ENCODE measurements around the gene MDM1. TPM values are rescaled to one million over a fixed set of nuclear protein-coding genes. Genes with fewer than 3 reads are reported as not detected.

The MDM1 gene
- total RNA-seq, 1 experiment from 2014 or later = 10.6 TPM

- Histone ChIP-seq H4K5ac (ENCODE audit: insufficient read length, low read depth, low read length) (no peak overlapping the region), H3K4me1 (ENCODE audit: insufficient read depth, low read length) (no peaks in the 10 kb centered on the region), H3K14ac (ENCODE audit: insufficient read depth, low read length) (no peak overlapping the region), H2AFZ (ENCODE audit: low read length) (no peak overlapping the region), H4K91ac (ENCODE audit: insufficient read length, low read depth, low read length) (no peak overlapping the region), H3K18ac (ENCODE audit: insufficient read length, low read depth, low read length) (no peak overlapping the region), H2AK5ac (ENCODE audit: insufficient read length, low read length) (no peak overlapping the region), H3K9me3 (ENCODE audit: control insufficient read depth, low read depth, low read length) (no peaks in the 10 kb centered on the region), H3K4ac (ENCODE audit: low read depth, low read length) (no peak overlapping the region), H3K56ac (ENCODE audit: insufficient read length, low read depth, low read length) (no peak overlapping the region), H3K27me3 (ENCODE audit: insufficient read depth, low read length) (no peaks in the 10 kb centered on the region), H3K9ac (ENCODE audit: extremely low read depth, insufficient read length, low read length) (no peak overlapping the region), H3T11ph (ENCODE audit: low read length) (no peak overlapping the region), H2BK15ac (ENCODE audit: low read depth, low read length) (no peak overlapping the region), H3K23me2 (ENCODE audit: insufficient read length, low read depth, low read length, poor library complexity, severe bottlenecking) (no peaks in the 10 kb centered on the region), H2BK5ac (ENCODE audit: insufficient read length, low read length) (no peak overlapping the region), H3K79me2 (ENCODE audit: insufficient read depth, low read length) (no peaks in the 10 kb centered on the region), H4K20me1 (ENCODE audit: control insufficient read depth, insufficient read depth, insufficient read length) (no peaks in the 10 kb centered on the region), H4K8ac (replicated peaks; ENCODE audit: insufficient read length, low read depth, low read length) (no peak overlapping the region), H2BK12ac (ENCODE audit: insufficient read length, low read depth, low read length) (no peak overlapping the region), H2BK20ac (ENCODE audit: low read depth, low read length, poor library complexity, severe bottlenecking) (no peak overlapping the region), H3K27ac (ENCODE audit: insufficient read length, low read depth, low read length) (no peak overlapping the region), H3K23ac (ENCODE audit: insufficient read length, low read depth, low read length) (no peak overlapping the region), H3K4me2 (ENCODE audit: insufficient read depth, insufficient read length, low read length) (no peak overlapping the region), H2BK120ac (ENCODE audit: low read depth, low read length, poor library complexity, severe bottlenecking) (no peak overlapping the region), H3K79me1 (ENCODE audit: insufficient read depth, low read depth, low read length, poor library complexity, severe bottlenecking) (no peaks in the 10 kb centered on the region)
- Mint-ChIP-seq H3K27me3 (ENCODE audit: low read depth) (no peaks in the 10 kb centered on the region), H3K27ac (no peak overlapping the region; a peak in 1 of 7 replicates), H3K4me3 (no peak overlapping the region), H3K4me1 (peaks cover 2 to 7% of the 10 kb centered on the region in 2 experiments; a peak in 2 of 4 replicates), H3K36me3 (ENCODE audit: insufficient read depth in 1 of 3, low read depth in 3 of 3) (peaks cover 0 to 6% (median 4%) of the 10 kb centered on the region in 3 experiments; a peak in 3 of 7 replicates), H3K9me3 (peaks cover 6 to 7% of the 10 kb centered on the region in 2 experiments)
- no CpG with 5 or more reads among the region's 5 CpGs for WGBS (ENCODE audit: extremely low coverage, insufficient read length, low lambda C conversion rate)
- DNase-seq = no peak
- TF ChIP-seq CTCF (conservative IDR thresholded peaks at IDR 0.05) = no peak
Observed at GRCh38 chr12:68252077-68252476, 80.1 kb downstream of the MDM1 start.

Measured in H9 (cell line).